Activated naive CD4-positive, alpha-beta T cell treated with anti-CD3 and anti-CD28 coated beads, Interleukin-2, amount 10 ng/mL, durations not matched to agents 5 hours and 36 hours (primary cell): ENCODE measurements around the gene UBE2D1. TPM values are rescaled to one million over a fixed set of nuclear protein-coding genes. Genes with fewer than 3 reads are reported as not detected.

ENCODE experiments used
- total RNA-seq, 2 experiments: library from RNA; stranded (reverse); gene quantifications; one replicate each; pipeline ENCODE4 v1.2.3, GENCODE V29; 2021

UBE2D1 gene
- total RNA-seq: 10 to 100 TPM; 11.0 to 12.7 TPM

GRCh38 chr10:58334817-58335305, at the start of gene UBE2D1:
UBE2D1 (plus strand) TSS chr10:58335006; CDS start chr10:58335202, 196 bp downstream.

GRCh38 chr10:58384999-58385783, 50.4 kb downstream of the UBE2D1 start, which contains the start of gene TFAM:
TFAM (plus strand) TSS chr10:58385410; CDS start chr10:58385548, 138 bp downstream.

Other genes starting within 250 kb of the UBE2D1 start
- gene IPMK, start 67.1 kb upstream of the UBE2D1 start, total RNA-seq: 1 to 10 TPM; 5.4 to 5.6 TPM
- 10 to 100 TPM; 27.4 to 31.1 TPM for gene CISD1, start 65.8 kb upstream of the UBE2D1 start, total RNA-seq
- gene TFAM, start 50.4 kb downstream of the UBE2D1 start, total RNA-seq: 10 to 100 TPM; 48.0 to 53.5 TPM
- gene BICC1, start 177.9 kb downstream of the UBE2D1 start, total RNA-seq: not detected